Cardiac fibroblast (primary cell): ENCODE data around the gene ENPP6.

Experiments
- DNase-seq, 2 donors: peaks; one replicate each; pipeline versions ENCODE4 v3.0.0 to v3.0.0-alpha.2; 2010; ENCODE audit warnings: low read depth in 2 of 2
- H3K4me3 ChIP-seq, 2 donors: replicated peaks in 1 of 2; 1 replicate in 1 of 2; 2 replicates in 1 of 2; pipeline ENCODE4 v1.5.1; 2011; ENCODE audit warnings: low read depth in 2 of 2, low read length in 2 of 2, mild to moderate bottlenecking in 2 of 2, moderate library complexity in 1 of 2
- CTCF ChIP-seq: IDR thresholded peaks from one replicate; pipeline ENCODE4 v1.5.1; 2011; ENCODE audit warnings: low read depth, mild to moderate bottlenecking, low read length, inconsistent platforms

Gene ENPP6

GRCh38 chr4:184252136-184253071 is 34.7 kb upstream of the ENPP6 start:
- no peak for TF ChIP-seq CTCF
- H3K4me3 ChIP-seq, result no peak overlapping the region
- no peak for DNase-seq

- H3K4me3 ChIP-seq, result no peak overlapping the region
- TF ChIP-seq CTCF, result no peak
- no peak for DNase-seq
Measured at GRCh38 chr4:184251670-184251980, 34.0 kb upstream of the ENPP6 start.

GRCh38 chr4:184250795-184251669 is 33.4 kb upstream of the ENPP6 start:
- DNase-seq, result peak; percentile 65 to 75
- TF ChIP-seq CTCF, result peak; percentile 62
- no peak overlapping the region for H3K4me3 ChIP-seq

GRCh38 chr4:184248216-184248615 is 30.5 kb upstream of the ENPP6 start:
- H3K4me3 ChIP-seq, result no peak overlapping the region
- DNase-seq, result peak; percentile 21 to 44
- TF ChIP-seq CTCF, result no peak

- no peak for TF ChIP-seq CTCF
- DNase-seq, result no peak
- no peak overlapping the region for H3K4me3 ChIP-seq
Measured at GRCh38 chr4:184247421-184247820, 29.7 kb upstream of the ENPP6 start.

GRCh38 chr4:184246426-184246825 is 28.8 kb upstream of the ENPP6 start:
- H3K4me3 ChIP-seq, result no peak overlapping the region
- TF ChIP-seq CTCF, result no peak
- DNase-seq, result no peak
